Measurements from ENCODE around the gene ASB1.

ASB1 gene

GRCh38 chr2:238382381-238382781 is 44.3 kb upstream of the ASB1 start:
- Histone ChIP-seq H3K36me3 (ENCODE audit: low read length) (no peaks in the 10 kb centered on the region), H3K27ac (ENCODE audit: low read depth, low read length) (no peak overlapping the region), H3K9me3 (ENCODE audit: insufficient read depth, low read length) (no peaks in the 10 kb centered on the region), H3F3A (ENCODE audit: insufficient read depth) (no peaks in the 10 kb centered on the region), H3K79me2 (ENCODE audit: insufficient read depth, low read length) (no peaks in the 10 kb centered on the region), H3K9me2 (replicated peaks; ENCODE audit: insufficient read depth, low read length) (no peaks in the 10 kb centered on the region), H3K9ac (ENCODE audit: low read length) (no peak overlapping the region), H4K20me1 (ENCODE audit: low read depth, low read length) (no peaks in the 10 kb centered on the region), H3K27me3 (ENCODE audit: low read length) (no peaks in the 10 kb centered on the region), H3K4me2 (ENCODE audit: low read depth, low read length, poor library complexity, severe bottlenecking) (no peak overlapping the region), H3K4me3 (ENCODE audit: insufficient read depth, low read length, poor library complexity, severe bottlenecking) (no peak overlapping the region), H2AFZ (ENCODE audit: low read depth, low read length, severe bottlenecking) (no peak overlapping the region)
- TF ChIP-seq CTCF (IDR thresholded peaks at IDR 0.05; ENCODE audit: insufficient read depth, low read length, poor library complexity, severe bottlenecking) (no peak), EZH2phosphoT487 (conservative IDR thresholded peaks at IDR 0.05; ENCODE audit: low read length) (no peak)

DNA sequence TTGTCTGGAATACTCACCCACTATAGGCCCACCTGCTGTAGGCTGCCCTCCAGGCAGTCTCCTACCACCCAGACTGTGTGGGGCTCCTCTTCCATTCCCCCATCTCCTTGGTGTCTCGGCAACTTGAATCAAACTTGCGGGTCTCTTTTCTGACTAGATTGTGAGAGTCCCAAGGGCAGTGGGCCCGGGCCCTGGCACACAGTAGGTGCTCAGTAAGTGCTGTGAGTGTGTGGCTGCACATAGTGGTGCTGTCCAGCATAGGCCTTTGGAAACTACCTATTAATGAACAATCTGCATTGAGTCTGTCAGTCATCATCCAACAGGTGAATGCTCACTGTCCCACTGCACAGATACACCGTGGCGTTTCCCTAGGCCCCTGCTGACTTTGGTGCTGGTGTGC is 43.6 kb upstream of the ASB1 start:
- H3K9me3 ChIP-seq (ENCODE audit: insufficient read depth, low read length), result no peaks in the 10 kb centered on the region
- no peaks in the 10 kb centered on the region for H3F3A ChIP-seq (ENCODE audit: insufficient read depth)
- no peak overlapping the region for H3K4me3 ChIP-seq (ENCODE audit: insufficient read depth, low read length, poor library complexity, severe bottlenecking)
- H3K4me2 ChIP-seq (ENCODE audit: low read depth, low read length, poor library complexity, severe bottlenecking), result no peak overlapping the region
- H3K79me2 ChIP-seq (ENCODE audit: insufficient read depth, low read length), result no peaks in the 10 kb centered on the region
- H3K27me3 ChIP-seq (ENCODE audit: low read length), result no peaks in the 10 kb centered on the region
- TF ChIP-seq EZH2phosphoT487 (conservative IDR thresholded peaks at IDR 0.05; ENCODE audit: low read length) (no peak), CTCF (IDR thresholded peaks at IDR 0.05; ENCODE audit: insufficient read depth, low read length, poor library complexity, severe bottlenecking) (no peak)
- no peaks in the 10 kb centered on the region for H4K20me1 ChIP-seq (ENCODE audit: low read depth, low read length)
- no peaks in the 10 kb centered on the region for H3K9me2 ChIP-seq (replicated peaks; ENCODE audit: insufficient read depth, low read length)
- H3K9ac ChIP-seq (ENCODE audit: low read length), result no peak overlapping the region
- H2AFZ ChIP-seq (ENCODE audit: low read depth, low read length, severe bottlenecking), result no peak overlapping the region
- no peak overlapping the region for H3K27ac ChIP-seq (ENCODE audit: low read depth, low read length)
- no peaks in the 10 kb centered on the region for H3K36me3 ChIP-seq (ENCODE audit: low read length)

GRCh38 chr2:238383743-238384380 is 42.9 kb upstream of the ASB1 start:
- H3K27ac ChIP-seq (ENCODE audit: low read depth, low read length), result no peak overlapping the region
- H4K20me1 ChIP-seq (ENCODE audit: low read depth, low read length), result no peaks in the 10 kb centered on the region

More at GRCh38 chr2:238383743-238384380, 42.9 kb upstream of the ASB1 start:
- Histone ChIP-seq H3K36me3 (ENCODE audit: low read length) (no peaks in the 10 kb centered on the region), H3F3A (ENCODE audit: insufficient read depth) (no peaks in the 10 kb centered on the region), H3K79me2 (ENCODE audit: insufficient read depth, low read length) (no peaks in the 10 kb centered on the region), H3K4me3 (ENCODE audit: insufficient read depth, low read length, poor library complexity, severe bottlenecking) (no peak overlapping the region), H3K4me2 (ENCODE audit: low read depth, low read length, poor library complexity, severe bottlenecking) (no peak overlapping the region), H3K9me2 (replicated peaks; ENCODE audit: insufficient read depth, low read length) (no peaks in the 10 kb centered on the region), H3K9me3 (ENCODE audit: insufficient read depth, low read length) (no peaks in the 10 kb centered on the region), H2AFZ (ENCODE audit: low read depth, low read length, severe bottlenecking) (no peak overlapping the region), H3K27me3 (ENCODE audit: low read length) (no peaks in the 10 kb centered on the region), H3K9ac (ENCODE audit: low read length) (no peak overlapping the region)
- TF ChIP-seq CTCF (IDR thresholded peaks at IDR 0.05; ENCODE audit: insufficient read depth, low read length, poor library complexity, severe bottlenecking), result no peak

Measured in SU-DHL-6 (cell line).